NOMO-1 treated with DMSO at 0.1 percent for 48 hours (cell line): Measurements from ENCODE around the gene CD109.

Source experiments
- DNase-seq: peaks from one replicate; lab custom pipeline; 2025; ENCODE audit not compliant: unreplicated experiment; lab: John Stamatoyannopoulos, UW

Gene CD109

DNA sequence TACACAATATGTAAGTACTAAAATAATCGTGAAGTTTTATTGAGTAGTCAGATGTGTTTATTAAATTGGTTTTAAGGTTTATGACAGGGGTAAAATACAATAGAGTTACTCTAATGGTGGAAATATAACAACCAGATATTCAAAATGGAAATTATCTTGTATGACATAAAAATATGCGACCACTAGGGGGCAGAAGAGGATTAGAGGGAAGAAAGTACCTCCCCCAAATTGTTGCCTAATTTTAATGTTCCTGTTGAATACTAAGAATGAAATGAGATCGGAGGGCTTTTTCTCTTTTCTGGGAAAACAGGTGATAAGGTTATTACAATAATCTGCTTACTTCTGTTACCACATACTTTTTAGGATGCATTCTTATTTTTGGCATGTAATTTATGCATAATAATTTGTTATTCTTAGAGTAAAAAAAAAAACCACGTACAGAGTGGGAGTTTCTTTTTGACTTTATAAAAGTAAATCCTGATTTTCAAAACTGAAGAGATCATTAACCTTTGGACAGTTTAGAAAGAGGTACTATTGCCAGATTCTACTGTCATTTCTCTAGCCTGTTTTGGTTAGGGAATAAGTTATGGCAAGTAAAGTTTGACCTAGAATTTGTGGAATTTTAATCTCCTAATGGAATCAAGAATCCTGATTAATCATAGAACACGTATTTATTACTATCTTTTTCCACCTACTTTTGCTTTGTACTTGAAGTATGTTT, 159.2 kb downstream of the CD109 start:
- peak; percentile 58 for DNase-seq

DNA sequence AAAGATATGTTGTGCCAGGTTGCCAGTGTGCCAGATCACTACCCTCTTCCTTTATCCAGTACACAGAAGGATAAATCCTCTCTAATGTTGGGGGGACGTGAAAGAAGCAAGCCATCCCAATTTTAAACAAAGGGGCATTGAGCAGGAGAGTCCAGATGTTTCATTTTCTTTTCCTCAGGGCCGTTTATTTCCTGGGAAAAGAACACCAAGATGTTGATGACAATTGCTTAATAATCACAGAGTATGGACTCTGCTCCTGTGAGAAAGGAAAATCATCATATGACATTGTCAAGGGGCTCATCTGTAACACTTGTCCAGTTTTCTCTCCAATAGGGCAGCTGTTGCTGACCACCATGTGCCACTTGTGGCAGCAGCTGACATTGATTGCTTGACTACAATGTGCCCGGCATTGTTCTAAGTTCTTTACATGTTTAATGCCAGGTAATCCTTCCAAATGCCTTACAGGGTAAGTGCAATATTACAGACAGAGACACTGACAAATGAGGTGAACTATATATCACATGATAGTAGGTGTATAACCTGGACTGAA, 161.4 kb downstream of the CD109 start:
- DNase-seq = no peak

GRCh38 chr6:73858376-73858775, 162.4 kb downstream of the CD109 start:
- no peak for DNase-seq

- no peak for DNase-seq
Observed at GRCh38 chr6:73860303-73860702, 164.3 kb downstream of the CD109 start.

DNA sequence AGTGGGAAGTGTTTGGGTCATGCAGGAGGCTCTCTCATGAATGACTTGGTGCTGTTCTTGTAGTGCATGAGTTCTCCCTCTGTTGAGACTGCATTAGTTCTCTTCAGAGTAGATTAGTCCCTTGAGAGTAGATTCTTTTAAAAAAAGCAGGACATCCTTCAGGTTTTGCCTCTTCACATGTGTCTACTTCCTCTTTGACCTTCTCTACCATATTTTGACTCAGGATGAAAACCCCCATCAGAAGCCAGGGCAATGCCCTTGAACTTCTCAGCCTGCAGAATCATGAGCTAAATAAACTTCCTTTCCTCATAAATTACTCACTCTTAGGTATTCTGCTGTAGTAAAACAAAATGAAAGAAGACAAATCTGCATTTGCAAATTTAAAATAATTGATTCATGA, 170.3 kb downstream of the CD109 start:
- DNase-seq = no peak

GRCh38 chr6:73867411-73867810, 171.4 kb downstream of the CD109 start:
- DNase-seq = no peak

GRCh38 chr6:73870907-73871306, 174.9 kb downstream of the CD109 start:
- DNase-seq = no peak

GRCh38 chr6:73873081-73873480, 177.1 kb downstream of the CD109 start:
- no peak for DNase-seq
